ENCODE measurements around the gene ZBTB9. TPM values are rescaled to one million over a fixed set of nuclear protein-coding genes. Genes with fewer than 3 reads are reported as not detected.
A peak's percentile ranks its signal among the peaks of the same experiment; 100 is the strongest.

The ZBTB9 gene
- total RNA-seq, 1 donor from 2014 or later: 9.6 TPM

- peak; percentile 24 for TF ChIP-seq CTCF (IDR thresholded peaks at IDR 0.05; ENCODE audit: unreplicated experiment)
- Mint-ChIP-seq H3K36me3 (peaks cover 10% of the 10 kb centered on the region), H3K9me3 (no peaks in the 10 kb centered on the region), H3K27ac (peak within 1 kb of the TSS; percentile 98), H3K4me1 (peaks cover 55% of the 10 kb centered on the region), H3K4me3 (peak within 1 kb of the TSS; percentile 94), H3K27me3 (ENCODE audit: low read depth) (no peaks in the 10 kb centered on the region)
- peak; percentile 97 to 98 for DNase-seq (ENCODE audit: low spot score in 2 of 2, unreplicated experiment in 2 of 2)
Measured at GRCh38 chr6:33417903-33418689, 36.3 kb upstream of the ZBTB9 start, which contains the start of gene CUTA. CUTA (minus strand) TSS chr6:33418107; CDS start chr6:33418000, 107 bp downstream.

GRCh38 chr6:33418690-33419291 lies 35.6 kb upstream of the ZBTB9 start:
- DNase-seq (ENCODE audit: low spot score in 2 of 2, unreplicated experiment in 2 of 2): no peak
- Mint-ChIP-seq H3K27ac (peak overlapping the region; percentile 98), H3K4me3 (peak overlapping the region; percentile 94), H3K36me3 (peaks cover 13% of the 10 kb centered on the region), H3K4me1 (peaks cover 61% of the 10 kb centered on the region), H3K27me3 (ENCODE audit: low read depth) (no peaks in the 10 kb centered on the region), H3K9me3 (no peaks in the 10 kb centered on the region)
- TF ChIP-seq CTCF (IDR thresholded peaks at IDR 0.05; ENCODE audit: unreplicated experiment): no peak

- Mint-ChIP-seq H3K27me3 (ENCODE audit: low read depth) (no peaks in the 10 kb centered on the region), H3K4me1 (peaks cover 69% of the 10 kb centered on the region), H3K4me3 (peak within 1 kb of the TSS; percentile 94), H3K9me3 (no peaks in the 10 kb centered on the region), H3K27ac (peak within 1 kb of the TSS; percentile 98), H3K36me3 (peaks cover 13% of the 10 kb centered on the region)
- no peak for TF ChIP-seq CTCF (IDR thresholded peaks at IDR 0.05; ENCODE audit: unreplicated experiment)
- no peak for DNase-seq (ENCODE audit: low spot score in 2 of 2, unreplicated experiment in 2 of 2)
Measured at GRCh38 chr6:33419580-33420490, 34.5 kb upstream of the ZBTB9 start, which contains the start of gene SYNGAP1. SYNGAP1 (plus strand) TSS chr6:33420065; CDS start chr6:33420265, 200 bp downstream.

- TF ChIP-seq CTCF (IDR thresholded peaks at IDR 0.05; ENCODE audit: unreplicated experiment): no peak
- no peak for DNase-seq (ENCODE audit: low spot score in 2 of 2, unreplicated experiment in 2 of 2)
- peak overlapping the region; percentile 70 for H3K4me3 Mint-ChIP-seq
- no peaks in the 10 kb centered on the region for H3K9me3 Mint-ChIP-seq
- H3K36me3 Mint-ChIP-seq: peaks cover 10% of the 10 kb centered on the region
- H3K27ac Mint-ChIP-seq: peak overlapping the region; percentile 90
- H3K4me1 Mint-ChIP-seq: peaks cover 73% of the 10 kb centered on the region
- no peaks in the 10 kb centered on the region for H3K27me3 Mint-ChIP-seq (ENCODE audit: low read depth)
Measured at GRCh38 chr6:33420491-33421343, 33.7 kb upstream of the ZBTB9 start.

- no peak for DNase-seq (ENCODE audit: low spot score in 2 of 2, unreplicated experiment in 2 of 2)
Measured at GRCh38 chr6:33421344-33421643, 33.1 kb upstream of the ZBTB9 start.

More at GRCh38 chr6:33421344-33421643, 33.1 kb upstream of the ZBTB9 start:
- Mint-ChIP-seq H3K27me3 (ENCODE audit: low read depth) (no peaks in the 10 kb centered on the region), H3K27ac (peak overlapping the region; percentile 45), H3K36me3 (peaks cover 8% of the 10 kb centered on the region), H3K4me3 (peak overlapping the region; percentile 70), H3K4me1 (peaks cover 71% of the 10 kb centered on the region), H3K9me3 (no peaks in the 10 kb centered on the region)
- TF ChIP-seq CTCF (IDR thresholded peaks at IDR 0.05; ENCODE audit: unreplicated experiment): no peak
